ENCODE measurements around the gene COL6A2. TPM values are rescaled to one million over a fixed set of nuclear protein-coding genes. Genes with fewer than 3 reads are reported as not detected.
A peak's percentile ranks its signal among the peaks of the same experiment; 100 is the strongest.
"Not testable (repeated sequence)": the region's sequence is repeated elsewhere in the genome, so short reads cannot be mapped to it uniquely, and the experiment has no call there.

Gene COL6A2
- total RNA-seq, 2 donors from 2014 or later, result 249 to 252 TPM

DNA sequence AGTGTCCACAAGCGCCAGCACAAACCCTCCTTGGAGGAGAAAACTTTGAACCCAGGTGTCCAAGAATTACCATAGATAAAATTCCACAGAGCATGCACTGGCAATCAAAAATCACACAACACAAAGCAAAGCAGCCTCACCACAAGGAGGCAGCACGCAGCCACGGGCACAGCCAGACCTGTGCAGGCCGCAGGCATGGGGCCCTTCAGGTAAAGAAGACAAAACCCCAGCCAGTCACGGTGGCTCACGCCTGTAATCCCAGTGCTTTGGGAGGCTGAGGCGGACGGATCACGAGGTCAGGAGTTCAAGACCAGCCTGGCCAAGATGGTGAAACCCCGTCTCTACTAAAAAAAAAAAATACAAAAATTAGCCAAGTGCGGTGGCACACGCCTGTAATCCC is 49.5 kb downstream of the COL6A2 start:
- not testable (repeated sequence) for H3K4me3 ChIP-seq; H3K27me3 ChIP-seq; H3K9me3 ChIP-seq; DNase-seq (ENCODE audit: low spot score); H3K36me3 ChIP-seq; H3K27ac ChIP-seq; H3K4me1 ChIP-seq
- peak in 1 of 2 donors; percentile 64 for TF ChIP-seq CTCF (IDR thresholded peaks at IDR 0.05)

DNA sequence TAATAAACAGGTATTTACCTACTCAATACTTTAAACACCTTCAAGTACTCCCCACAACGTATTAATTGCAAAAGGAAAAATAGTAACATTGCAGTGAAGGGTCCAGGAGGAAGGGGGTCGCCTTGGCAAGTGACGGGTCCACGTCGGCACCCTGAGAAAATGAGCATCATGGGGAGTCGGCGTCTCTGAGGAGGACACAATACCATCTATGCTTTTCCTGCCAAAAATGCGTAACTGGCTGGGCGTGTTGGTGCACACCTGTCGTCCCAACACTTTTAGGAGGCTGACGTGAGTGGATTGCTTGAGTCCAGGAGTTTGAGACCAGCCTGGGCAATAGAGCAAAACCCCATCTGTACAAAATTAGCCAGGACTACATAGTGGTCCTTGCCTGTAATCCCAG is 50.2 kb downstream of the COL6A2 start:
- H3K36me3 ChIP-seq, result no peaks in the 10 kb centered on the region
- TF ChIP-seq CTCF (IDR thresholded peaks at IDR 0.05), result no peak

GRCh38 chr21:46149205-46149901 is 51.4 kb downstream of the COL6A2 start:
- TF ChIP-seq CTCF (IDR thresholded peaks at IDR 0.05), result no peak
- no peak for DNase-seq (ENCODE audit: low spot score)
- no peaks in the 10 kb centered on the region for H3K9me3 ChIP-seq
- no peaks in the 10 kb centered on the region for H3K27me3 ChIP-seq
- H3K27ac ChIP-seq, result no peak overlapping the region
- H3K4me1 ChIP-seq, result peaks cover 0 to 12% of the 10 kb centered on the region in 2 donors
- H3K4me3 ChIP-seq, result no peak overlapping the region
- no peaks in the 10 kb centered on the region for H3K36me3 ChIP-seq

More for the DNA sequence above, 50.2 kb downstream of the COL6A2 start:
- DNase-seq (ENCODE audit: low spot score), result no peak
- Histone ChIP-seq H3K4me1 (peaks cover 0 to 11% of the 10 kb centered on the region in 2 donors), H3K9me3 (no peaks in the 10 kb centered on the region), H3K27me3 (no peaks in the 10 kb centered on the region), H3K4me3 (no peak overlapping the region), H3K27ac (no peak overlapping the region)

GRCh38 chr21:46150073-46150472 is 52.2 kb downstream of the COL6A2 start:
- Histone ChIP-seq H3K36me3 (no peaks in the 10 kb centered on the region), H3K9me3 (no peaks in the 10 kb centered on the region), H3K4me3 (no peak overlapping the region), H3K27me3 (no peaks in the 10 kb centered on the region), H3K4me1 (peaks cover 0 to 12% of the 10 kb centered on the region in 2 donors), H3K27ac (no peak overlapping the region)
- no peak for TF ChIP-seq CTCF (IDR thresholded peaks at IDR 0.05)
- DNase-seq (ENCODE audit: low spot score), result no peak

DNA sequence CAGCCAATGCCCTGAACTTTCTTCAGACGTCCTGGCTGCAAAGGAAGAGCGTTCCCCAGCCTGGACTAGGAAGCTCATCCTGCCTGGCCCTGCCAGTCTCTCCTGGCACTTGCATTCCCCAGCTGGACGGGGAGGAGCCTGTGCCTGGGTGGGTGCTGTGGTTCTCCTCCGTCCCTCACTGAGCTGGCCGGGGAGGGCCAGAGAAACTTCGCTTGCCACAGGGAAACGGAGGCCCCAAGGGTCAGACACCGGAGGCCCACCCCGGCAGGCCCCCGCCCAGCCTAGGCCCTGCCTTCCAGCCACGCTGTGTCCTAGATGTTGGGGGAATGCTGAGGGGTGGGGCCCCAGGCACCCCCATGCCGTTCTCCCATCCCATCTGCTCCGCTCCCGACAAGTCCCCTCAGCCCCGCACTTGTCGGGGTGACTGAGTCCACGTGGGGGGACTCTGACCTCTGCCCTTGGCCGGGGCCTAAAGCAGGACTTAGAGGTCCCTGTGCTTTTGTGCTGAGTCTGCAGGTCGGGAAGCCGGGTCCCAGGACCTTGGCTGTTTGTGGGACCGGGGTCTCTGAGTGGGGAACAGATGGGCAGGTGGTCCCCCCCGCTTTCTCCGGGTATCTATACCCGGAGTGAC is 52.7 kb downstream of the COL6A2 start:
- DNase-seq (ENCODE audit: low spot score), result no peak
- Histone ChIP-seq H3K4me3 (no peak overlapping the region), H3K4me1 (peaks cover 0 to 12% of the 10 kb centered on the region in 2 donors), H3K27ac (no peak overlapping the region), H3K9me3 (no peaks in the 10 kb centered on the region), H3K27me3 (no peaks in the 10 kb centered on the region), H3K36me3 (no peaks in the 10 kb centered on the region)
- no peak for TF ChIP-seq CTCF (IDR thresholded peaks at IDR 0.05)
